ENCODE results near the gene CRKL.

Gene CRKL

GRCh38 chr22:20974336-20974955 lies 57.2 kb downstream of the CRKL start (continued):
- TF ChIP-seq PRDM2 (tag by site-specific recombination; IDR thresholded peaks at IDR 0.05; ENCODE audit: borderline replicate concordance) (no peak), ZNF549 (tag by site-specific recombination; IDR thresholded peaks at IDR 0.05) (no peak), ZNF214 (tag by site-specific recombination; IDR thresholded peaks at IDR 0.05; ENCODE audit: borderline replicate concordance) (no peak), ZNF747 (tag by site-specific recombination; IDR thresholded peaks at IDR 0.05) (no peak), ZNF571 (tag by site-specific recombination; IDR thresholded peaks at IDR 0.05) (no peak)

GRCh38 chr22:20975541-20976290 lies 58.5 kb downstream of the CRKL start:
- no peak overlapping the region for H3K27ac ChIP-seq (ENCODE audit: extremely low read depth, low read depth, low read length)
- H3K36me3 ChIP-seq (ENCODE audit: control insufficient read depth in 2 of 2, insufficient read depth in 1 of 2, low read length in 2 of 2): no peaks in the 10 kb centered on the region
- no peaks in the 10 kb centered on the region for H3K9me3 ChIP-seq (ENCODE audit: control insufficient read depth, insufficient read depth, low read depth, low read length)
- ChIA-PET CTCF (interaction anchor here (0.8 to 1.6 kb wide), 2 partner anchors 37 to 90 kb away, joined by 3 to 4 read pairs; no protein-coding TSS in a partner anchor), POLR2A (no interaction called here)
- H3K4me1 ChIP-seq (ENCODE audit: control insufficient read depth, insufficient read depth, low read length): no peaks in the 10 kb centered on the region
- H3K4me3 ChIP-seq (ENCODE audit: low read depth, low read length): no peak overlapping the region
- TF ChIP-seq ZFHX2 (tag by site-specific recombination; conservative IDR thresholded peaks at IDR 0.05): peak; percentile 64
- peak; percentile 57; the same call in 1 of the 2 replicates for TF ChIP-seq EGR2 (tag by site-specific recombination; IDR thresholded peaks at IDR 0.05; ENCODE audit: low read depth)
- no peak for TF ChIP-seq AEBP2 (tag by site-specific recombination; IDR thresholded peaks at IDR 0.05; ENCODE audit: borderline replicate concordance)
- no peak for TF ChIP-seq ZNF416 (tag by site-specific recombination; IDR thresholded peaks at IDR 0.05)

- no peaks in the 10 kb centered on the region for H3K9me3 ChIP-seq (ENCODE audit: control insufficient read depth, insufficient read depth, low read depth, low read length)
- no peak overlapping the region for H3K4me3 ChIP-seq (ENCODE audit: low read depth, low read length)
- H3K4me1 ChIP-seq (ENCODE audit: control insufficient read depth, insufficient read depth, low read length): no peaks in the 10 kb centered on the region
- H3K27ac ChIP-seq (ENCODE audit: extremely low read depth, low read depth, low read length): no peak overlapping the region
- POLR2A ChIA-PET: no interaction called here
- no peaks in the 10 kb centered on the region for H3K36me3 ChIP-seq (ENCODE audit: control insufficient read depth in 2 of 2, insufficient read depth in 1 of 2, low read length in 2 of 2)
- CTCF ChIA-PET: interaction anchor here (0.8 to 1.6 kb wide), 3 partner anchors 16 to 91 kb away, joined by 3 to 4 read pairs (median 4); no protein-coding TSS in a partner anchor
- TF ChIP-seq ZNF707 (tag by site-specific recombination; IDR thresholded peaks at IDR 0.05) (no peak), BCL11A (tag by site-specific recombination; IDR thresholded peaks at IDR 0.05; ENCODE audit: low read depth) (no peak), ZNF398 (tag by site-specific recombination; IDR thresholded peaks at IDR 0.05) (no peak), PBX3 (CRISPR knock-in tag; IDR thresholded peaks at IDR 0.05) (no peak), ZNF571 (tag by site-specific recombination; IDR thresholded peaks at IDR 0.05) (no peak), ZNF2 (tag by site-specific recombination; IDR thresholded peaks at IDR 0.05) (no peak), ZNF580 (tag by site-specific recombination; IDR thresholded peaks at IDR 0.05) (no peak), ZNF121 (tag by site-specific recombination; IDR thresholded peaks at IDR 0.05) (no peak), ZNF660 (tag by site-specific recombination; IDR thresholded peaks at IDR 0.05) (no peak), ZBTB6 (tag by site-specific recombination; IDR thresholded peaks at IDR 0.05) (no peak)
Measured at GRCh38 chr22:20976291-20976877, 59.2 kb downstream of the CRKL start.

Data from HEK293 (cell line).